SU-DHL-6 (cell line): ENCODE measurements around the gene TOR4A.

Experiments
- H2AFZ ChIP-seq: fragments of 200-600 bp; sonication (generic); 2 replicates; pipeline ENCODE4 v1.6.1; 2014; ENCODE audit warnings: low read depth, mild to moderate bottlenecking, moderate library complexity, mixed read lengths, antibody characterized with exemption, low read length; ENCODE audit not compliant: severe bottlenecking
- H3F3A ChIP-seq: fragments of 200-600 bp; shearing (Covaris generic); 2 replicates; pipeline ENCODE4 v1.6.0; 2016; ENCODE audit warnings: antibody characterized with exemption, mild to moderate bottlenecking; ENCODE audit not compliant: insufficient read depth
- H3K27ac ChIP-seq: fragments of 200-600 bp; sonication (generic); 2 replicates; pipeline ENCODE4 v1.5.1; 2016; ENCODE audit warnings: low read depth, mild to moderate bottlenecking, low read length, moderate library complexity, mixed read lengths
- H3K27me3 ChIP-seq: fragments of 200-600 bp; sonication (generic), shearing (Covaris generic); 2 replicates; pipeline ENCODE4 v1.6.0; 2014; ENCODE audit warnings: mild to moderate bottlenecking, low read length
- H3K36me3 ChIP-seq: fragments of 200-600 bp; sonication (generic); 2 replicates; pipeline ENCODE4 v1.6.1; 2014; ENCODE audit warnings: mild to moderate bottlenecking, low read length, mixed read lengths
- H3K4me2 ChIP-seq: fragments of 300-600, 200-600 bp; shearing (Covaris generic), sonication (generic); 2 replicates; pipeline ENCODE4 v1.6.0; 2014; ENCODE audit warnings: low read length, low read depth, mild to moderate bottlenecking; ENCODE audit not compliant: poor library complexity, severe bottlenecking
- H3K4me3 ChIP-seq: fragments of 200-600 bp; sonication (generic); 2 replicates; pipeline ENCODE4 v1.5.1; 2014; ENCODE audit warnings: antibody characterized with exemption, low read length, mild to moderate bottlenecking, mixed read lengths; ENCODE audit not compliant: insufficient read depth, poor library complexity, severe bottlenecking
- H3K79me2 ChIP-seq: fragments of 200-600 bp; sonication (generic); 2 replicates; pipeline ENCODE4 v1.6.1; 2014; ENCODE audit warnings: mild to moderate bottlenecking, low read length, moderate library complexity; ENCODE audit not compliant: insufficient read depth
- H3K9ac ChIP-seq: fragments of 200-600 bp; sonication (generic); 2 replicates; pipeline ENCODE4 v1.7.0; 2014; ENCODE audit warnings: mild to moderate bottlenecking, low read length
- H3K9me2 ChIP-seq: fragments of 200-600 bp; sonication (generic); replicated peaks from 2 replicates; pipeline ENCODE4 v1.6.1; 2014; ENCODE audit warnings: low read length; ENCODE audit not compliant: insufficient read depth
- H3K9me3 ChIP-seq: fragments of 200-600 bp; sonication (generic); 2 replicates; pipeline ENCODE4 v1.6.1; 2014; ENCODE audit warnings: low read length, mixed read lengths; ENCODE audit not compliant: insufficient read depth
- H4K20me1 ChIP-seq: fragments of 200-600 bp; sonication (generic); 2 replicates; pipeline ENCODE4 v1.6.1; 2014; ENCODE audit warnings: low read depth, mild to moderate bottlenecking, antibody characterized with exemption, low read length, moderate library complexity, mixed read lengths
- CTCF ChIP-seq: fragments of 200-600 bp; sonication (generic); IDR thresholded peaks from one replicate; pipeline ENCODE4 v1.5.1; 2017; ENCODE audit warnings: antibody characterized with exemption, mild to moderate bottlenecking, low read length, moderate library complexity; ENCODE audit not compliant: insufficient read depth, poor library complexity, severe bottlenecking
- EZH2phosphoT487 ChIP-seq: fragments of 200-600 bp; sonication (generic), shearing (Covaris generic); conservative IDR thresholded peaks from 2 replicates; pipeline ENCODE4 v1.6.1; 2018; ENCODE audit warnings: mild to moderate bottlenecking, antibody characterized with exemption, low read length, moderate library complexity, mixed read lengths

Gene TOR4A

GRCh38 chr9:137247135-137247915, 30.2 kb upstream of the TOR4A start:
- no peak for TF ChIP-seq EZH2phosphoT487
- TF ChIP-seq CTCF = no peak
- Histone ChIP-seq H3K79me2 (peaks cover 7% of the 10 kb centered on the region; the same call in 1 of the 2 replicates), H3F3A (peaks cover 7% of the 10 kb centered on the region; the same call in 1 of the 2 replicates), H3K36me3 (peaks cover 4% of the 10 kb centered on the region; the same call in 1 of the 2 replicates), H3K4me2 (no peak overlapping the region), H3K9me2 (no peaks in the 10 kb centered on the region), H3K9ac (no peak overlapping the region), H2AFZ (no peak overlapping the region), H3K27ac (no peak overlapping the region), H3K9me3 (no peaks in the 10 kb centered on the region), H4K20me1 (peaks cover under 1% of the 10 kb centered on the region; the same call in 1 of the 2 replicates), H3K27me3 (no peaks in the 10 kb centered on the region), H3K4me3 (no peak overlapping the region)

GRCh38 chr9:137247916-137248175, 29.7 kb upstream of the TOR4A start:
- no peak overlapping the region for H3K9ac ChIP-seq
- peaks cover 2% of the 10 kb centered on the region; the same call in 1 of the 2 replicates for H3K79me2 ChIP-seq
- peaks cover 7% of the 10 kb centered on the region; the same call in 1 of the 2 replicates for H3F3A ChIP-seq
- no peaks in the 10 kb centered on the region for H3K27me3 ChIP-seq
- no peaks in the 10 kb centered on the region for H3K36me3 ChIP-seq
- H3K4me3 ChIP-seq = no peak overlapping the region
- no peaks in the 10 kb centered on the region for H3K9me2 ChIP-seq
- no peaks in the 10 kb centered on the region; the same call in 1 of the 2 replicates for H4K20me1 ChIP-seq
- TF ChIP-seq EZH2phosphoT487 (no peak), CTCF (no peak)
- no peaks in the 10 kb centered on the region for H3K9me3 ChIP-seq
- no peak overlapping the region for H3K4me2 ChIP-seq
- H2AFZ ChIP-seq = no peak overlapping the region
- no peak overlapping the region for H3K27ac ChIP-seq

DNA sequence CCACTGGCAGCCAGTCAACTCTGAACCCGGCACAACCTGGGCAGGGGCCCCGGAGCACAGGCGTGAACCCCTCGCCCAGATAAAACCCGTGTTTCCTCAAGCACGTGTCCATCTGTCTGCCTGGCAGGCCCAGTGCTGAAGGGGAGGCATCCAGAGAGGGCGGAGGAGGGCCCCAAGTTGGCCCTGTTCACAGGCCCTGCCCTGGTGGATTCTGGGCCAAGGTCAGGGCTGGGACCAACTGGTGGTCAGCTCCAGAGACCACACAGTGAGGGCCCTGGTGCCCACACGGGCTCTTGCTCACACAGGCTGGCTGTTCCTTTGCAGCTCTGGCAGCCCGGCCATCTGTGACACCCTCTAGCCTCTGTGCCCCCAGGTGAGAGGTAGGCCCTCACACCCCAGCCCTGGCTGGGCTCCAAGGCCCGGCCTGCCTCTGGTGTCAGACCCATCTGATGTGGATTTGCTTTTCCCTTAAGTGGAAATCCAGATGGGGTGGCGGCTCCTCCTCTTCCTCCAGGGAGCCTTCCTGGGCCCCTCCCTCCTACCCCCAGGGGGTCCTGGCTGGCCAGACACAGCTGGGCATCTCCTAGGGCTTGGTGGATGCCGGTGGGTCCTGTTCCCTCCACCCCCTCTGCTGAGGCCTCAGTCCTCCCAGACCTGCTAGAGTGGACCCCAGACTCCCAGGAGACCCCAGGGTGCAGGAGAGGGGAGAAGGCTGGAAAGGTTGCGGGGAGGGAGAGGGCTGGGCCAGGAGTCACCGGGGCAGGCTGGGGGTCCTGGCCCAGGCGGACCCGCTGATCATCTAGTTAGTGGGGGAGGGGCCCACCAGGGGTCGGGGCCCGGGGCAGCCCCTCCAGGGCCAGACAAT, 27.0 kb upstream of the TOR4A start:
- no peaks in the 10 kb centered on the region for H3F3A ChIP-seq
- H3K4me3 ChIP-seq = no peak overlapping the region
- H3K4me2 ChIP-seq = no peak overlapping the region
- H4K20me1 ChIP-seq = no peaks in the 10 kb centered on the region
- H3K27me3 ChIP-seq = no peaks in the 10 kb centered on the region
- H3K9ac ChIP-seq = no peak overlapping the region
- H3K9me2 ChIP-seq = no peaks in the 10 kb centered on the region
- no peak overlapping the region for H2AFZ ChIP-seq
- H3K27ac ChIP-seq = no peak overlapping the region
- peaks cover 3% of the 10 kb centered on the region for H3K79me2 ChIP-seq
- no peak for TF ChIP-seq CTCF
- no peak for TF ChIP-seq EZH2phosphoT487
- no peaks in the 10 kb centered on the region for H3K9me3 ChIP-seq
- H3K36me3 ChIP-seq = no peaks in the 10 kb centered on the region
